ENCODE data around the gene SLC7A10.
A peak's percentile ranks its signal among the peaks of the same experiment; 100 is the strongest.
"Not testable (repeated sequence)": the region's sequence is repeated elsewhere in the genome, so short reads cannot be mapped to it uniquely, and the experiment has no call there.

Gene SLC7A10

DNA sequence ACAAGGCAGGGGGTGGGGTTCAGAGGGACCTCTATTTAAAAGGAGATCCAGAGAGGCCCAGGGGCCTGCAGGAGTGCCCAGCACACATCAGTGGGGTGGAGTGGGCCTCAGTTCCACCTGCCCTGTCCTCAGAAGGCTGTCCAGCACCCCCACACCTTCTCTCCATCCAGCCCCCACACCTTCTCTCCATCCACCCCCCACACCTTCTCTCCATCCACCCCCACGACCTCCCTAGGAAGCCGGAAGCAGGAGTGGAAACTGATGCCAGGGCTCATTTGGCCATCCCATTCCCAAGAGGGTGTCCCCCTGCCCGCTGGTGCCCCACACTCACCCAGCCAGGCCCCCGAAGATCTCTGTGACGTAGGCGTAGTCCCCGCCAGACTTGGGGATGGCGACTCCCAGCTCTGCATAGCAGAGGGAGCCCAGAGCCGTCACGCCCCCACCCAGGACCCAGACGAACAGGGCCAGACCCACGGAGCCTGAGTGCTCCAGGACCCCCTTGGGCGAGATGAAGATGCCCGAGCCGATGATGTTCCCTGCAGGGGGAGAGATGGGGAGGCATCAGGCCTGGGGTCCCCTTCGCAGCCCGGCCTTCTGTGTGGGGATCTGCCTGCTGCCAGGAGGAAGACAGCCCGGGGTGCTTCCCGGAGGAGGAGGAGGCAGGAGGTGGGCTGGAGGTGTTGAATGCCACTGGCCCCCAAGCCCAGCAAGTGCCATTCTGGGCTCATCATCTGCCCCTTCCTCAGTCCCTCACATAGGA is 10.0 kb downstream of the SLC7A10 start:
- no peak for DNase-seq (ENCODE audit: low spot score)

GRCh38 chr19:33214596-33214995 is 11.1 kb downstream of the SLC7A10 start:
- DNase-seq (ENCODE audit: low spot score): peak; percentile 77

- DNase-seq (ENCODE audit: low spot score): no peak
These were observed 13.0 kb downstream of the SLC7A10 start for GRCh38 chr19:33212436-33213172.

DNA sequence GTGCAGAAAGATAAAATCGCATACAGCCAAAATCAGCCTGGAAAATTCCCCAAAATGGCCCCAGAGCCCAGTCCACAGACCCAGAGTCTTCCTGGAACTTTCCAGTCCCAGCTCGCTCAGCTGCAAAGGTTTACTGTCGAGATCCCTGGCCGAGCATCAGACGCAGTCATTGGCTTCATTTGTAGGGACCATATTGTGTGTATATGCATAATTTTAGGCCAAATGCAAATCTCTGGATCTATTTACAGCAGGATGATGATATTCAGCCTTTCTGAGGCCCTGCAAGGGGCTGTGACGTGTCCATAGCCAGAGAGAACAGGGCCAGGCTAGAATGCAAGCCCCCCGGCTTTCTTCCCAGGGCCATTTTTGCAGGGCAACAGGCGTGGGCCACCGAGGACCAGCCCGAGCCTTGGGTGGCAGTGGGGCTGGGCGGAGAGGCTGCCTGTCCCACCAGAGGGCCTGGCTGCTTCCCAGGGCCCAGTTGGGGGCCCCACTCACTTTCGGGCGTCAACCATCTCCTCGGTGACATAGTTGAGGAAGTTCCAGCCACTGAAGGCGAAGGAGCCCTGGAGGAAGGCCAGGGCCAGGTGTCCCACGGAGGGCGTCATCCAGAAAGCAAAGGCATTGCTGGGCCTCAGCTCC is 13.7 kb downstream of the SLC7A10 start:
- DNase-seq (ENCODE audit: low spot score): no peak

- no peak for DNase-seq (ENCODE audit: low spot score)
These were observed 15.2 kb downstream of the SLC7A10 start for GRCh38 chr19:33210266-33210940.

DNA sequence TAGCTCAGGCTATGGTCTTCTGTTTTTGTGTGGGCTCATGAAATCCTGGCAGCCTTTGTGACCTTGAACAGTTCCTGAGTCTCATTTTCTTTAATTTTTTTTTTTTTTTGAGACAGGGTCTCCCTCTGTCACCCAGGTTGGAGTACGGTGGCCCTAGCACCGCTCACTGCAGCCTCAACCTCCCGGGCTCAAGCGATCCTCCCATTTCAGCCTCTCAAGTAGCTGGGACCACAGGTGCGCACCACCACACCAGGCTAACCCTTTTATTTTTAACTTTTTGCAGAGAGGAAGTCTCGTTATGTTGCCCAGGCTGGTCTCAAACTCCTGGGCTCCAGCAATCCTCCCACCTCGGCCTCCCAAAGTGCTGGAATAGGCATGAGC is 15.8 kb downstream of the SLC7A10 start:
- not testable (repeated sequence) for DNase-seq (ENCODE audit: low spot score)

GRCh38 chr19:33208904-33209849 is 16.5 kb downstream of the SLC7A10 start:
- no peak for DNase-seq (ENCODE audit: low spot score)

GRCh38 chr19:33208371-33208895 is 17.2 kb downstream of the SLC7A10 start:
- DNase-seq (ENCODE audit: low spot score): no peak

GRCh38 chr19:33207903-33208302 is 17.7 kb downstream of the SLC7A10 start:
- no peak for DNase-seq (ENCODE audit: low spot score)

DNA sequence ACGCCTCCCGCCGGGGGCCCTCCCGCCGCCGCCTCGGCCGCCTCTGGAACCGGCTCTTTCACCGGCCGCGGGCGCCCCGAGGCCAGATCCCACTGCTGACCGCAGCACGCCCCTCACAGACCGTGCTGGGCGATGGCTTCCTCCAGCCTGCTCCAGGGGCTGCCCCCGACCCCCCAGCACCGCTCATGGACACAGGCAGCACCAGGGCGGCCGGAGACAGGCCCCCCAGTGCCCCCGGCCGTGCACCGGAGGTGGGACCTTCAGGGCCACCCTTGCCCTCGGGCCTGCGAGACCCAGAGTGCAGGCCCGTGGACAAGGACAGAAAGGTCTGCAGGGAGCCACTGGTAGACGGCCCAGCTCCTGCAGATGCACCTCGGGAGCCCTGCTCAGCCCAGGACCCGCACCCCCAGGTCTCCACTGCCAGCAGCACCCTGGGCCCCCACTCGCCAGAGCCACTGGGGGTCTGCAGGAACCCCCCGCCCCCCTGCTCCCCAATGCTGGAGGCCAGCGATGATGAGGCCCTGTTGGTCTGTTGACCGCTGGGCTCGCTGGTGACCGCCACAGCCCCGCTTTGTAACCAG is 18.5 kb downstream of the SLC7A10 start:
- no peak for DNase-seq (ENCODE audit: low spot score)

- DNase-seq (ENCODE audit: low spot score): no peak
These were observed 19.2 kb downstream of the SLC7A10 start for GRCh38 chr19:33206261-33207039.

DNA sequence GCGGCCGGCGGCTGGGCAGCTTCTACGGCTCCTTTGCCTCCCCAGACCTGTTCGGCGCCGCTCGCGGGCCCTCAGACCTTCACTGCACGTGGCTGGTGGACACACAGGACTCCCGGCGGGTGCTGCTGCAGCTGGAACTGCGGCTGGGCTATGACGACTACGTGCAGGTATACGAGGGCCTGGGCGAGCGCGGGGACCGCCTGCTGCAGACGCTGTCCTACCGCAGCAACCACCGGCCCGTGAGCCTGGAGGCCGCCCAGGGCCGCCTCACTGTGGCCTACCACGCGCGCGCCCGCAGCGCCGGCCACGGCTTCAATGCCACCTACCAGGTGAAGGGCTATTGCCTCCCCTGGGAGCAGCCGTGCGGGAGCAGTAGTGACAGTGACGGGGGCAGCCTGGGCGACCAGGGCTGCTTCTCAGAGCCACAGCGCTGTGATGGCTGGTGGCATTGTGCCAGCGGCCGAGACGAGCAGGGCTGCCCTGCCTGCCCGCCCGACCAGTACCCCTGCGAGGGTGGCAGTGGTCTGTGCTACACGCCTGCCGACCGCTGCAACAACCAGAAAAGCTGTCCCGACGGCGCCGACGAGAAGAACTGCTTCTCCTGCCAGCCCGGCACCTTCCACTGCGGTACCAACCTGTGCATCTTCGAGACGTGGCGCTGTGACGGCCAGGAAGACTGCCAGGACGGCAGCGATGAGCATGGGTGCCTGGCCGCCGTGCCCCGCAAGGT is 20.0 kb downstream of the SLC7A10 start:
- no peak for DNase-seq (ENCODE audit: low spot score)

DNA sequence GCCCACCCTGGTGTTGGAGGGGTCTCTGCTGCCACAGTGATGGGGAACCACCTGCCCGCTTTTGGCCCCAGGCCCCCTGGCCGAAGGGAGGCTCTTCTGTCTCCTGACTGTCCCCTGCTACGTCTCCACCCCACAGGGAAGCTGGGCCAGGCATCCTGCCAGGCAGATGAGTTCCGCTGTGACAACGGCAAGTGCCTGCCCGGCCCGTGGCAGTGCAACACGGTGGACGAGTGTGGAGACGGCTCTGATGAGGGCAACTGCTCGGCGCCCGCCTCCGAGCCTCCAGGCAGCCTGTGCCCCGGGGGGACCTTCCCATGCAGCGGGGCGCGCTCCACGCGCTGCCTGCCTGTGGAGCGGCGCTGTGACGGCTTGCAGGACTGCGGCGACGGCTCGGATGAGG is 20.5 kb downstream of the SLC7A10 start:
- DNase-seq (ENCODE audit: low spot score): no peak

DNA sequence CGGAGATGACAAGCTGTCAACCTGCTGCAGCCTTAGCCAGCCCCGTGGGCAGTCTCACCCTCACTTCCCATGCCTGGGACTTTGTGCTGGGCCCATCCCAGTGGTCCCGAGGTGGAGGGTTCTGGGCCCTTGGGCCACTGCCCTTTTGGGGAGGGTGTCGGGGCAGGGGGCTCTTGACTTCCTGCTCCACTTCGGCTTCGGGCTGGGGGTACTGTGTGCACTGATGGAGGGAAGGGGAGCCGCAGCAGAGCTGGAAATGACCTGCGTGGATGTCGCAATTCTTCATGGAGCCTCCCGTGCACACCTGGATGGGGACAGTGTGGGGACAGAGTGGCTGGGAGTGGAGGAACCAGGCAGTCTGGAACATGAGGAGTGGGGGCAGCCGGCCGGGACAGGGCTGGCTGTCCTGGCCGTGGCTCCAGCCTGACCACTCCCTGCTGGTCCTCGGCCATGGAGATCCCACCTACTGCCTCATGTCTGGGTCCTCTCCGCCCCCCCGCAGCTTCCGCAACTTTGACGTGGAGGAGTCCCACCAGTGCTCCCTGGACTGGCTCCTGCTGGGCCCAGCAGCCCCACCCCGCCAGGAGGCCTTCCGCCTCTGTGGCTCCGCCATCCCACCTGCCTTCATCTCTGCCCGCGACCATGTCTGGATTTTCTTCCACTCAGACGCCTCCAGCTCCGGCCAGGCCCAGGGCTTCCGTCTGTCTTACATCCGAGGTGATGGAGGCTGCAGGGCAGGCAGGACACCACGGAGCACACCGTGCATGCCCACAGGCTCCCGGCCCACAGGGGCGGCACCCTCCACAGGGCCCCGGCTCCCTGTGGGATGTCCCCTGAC is 21.3 kb downstream of the SLC7A10 start:
- DNase-seq (ENCODE audit: low spot score): no peak

- DNase-seq (ENCODE audit: low spot score): no peak
These were observed 22.1 kb downstream of the SLC7A10 start for GRCh38 chr19:33203529-33203928.

GRCh38 chr19:33202546-33203507 is 22.8 kb downstream of the SLC7A10 start:
- DNase-seq (ENCODE audit: low spot score): no peak

- no peak for DNase-seq (ENCODE audit: low spot score)
These were observed 23.6 kb downstream of the SLC7A10 start for GRCh38 chr19:33201886-33202545.
